ENCODE results near the gene ADCY5.

DNA sequence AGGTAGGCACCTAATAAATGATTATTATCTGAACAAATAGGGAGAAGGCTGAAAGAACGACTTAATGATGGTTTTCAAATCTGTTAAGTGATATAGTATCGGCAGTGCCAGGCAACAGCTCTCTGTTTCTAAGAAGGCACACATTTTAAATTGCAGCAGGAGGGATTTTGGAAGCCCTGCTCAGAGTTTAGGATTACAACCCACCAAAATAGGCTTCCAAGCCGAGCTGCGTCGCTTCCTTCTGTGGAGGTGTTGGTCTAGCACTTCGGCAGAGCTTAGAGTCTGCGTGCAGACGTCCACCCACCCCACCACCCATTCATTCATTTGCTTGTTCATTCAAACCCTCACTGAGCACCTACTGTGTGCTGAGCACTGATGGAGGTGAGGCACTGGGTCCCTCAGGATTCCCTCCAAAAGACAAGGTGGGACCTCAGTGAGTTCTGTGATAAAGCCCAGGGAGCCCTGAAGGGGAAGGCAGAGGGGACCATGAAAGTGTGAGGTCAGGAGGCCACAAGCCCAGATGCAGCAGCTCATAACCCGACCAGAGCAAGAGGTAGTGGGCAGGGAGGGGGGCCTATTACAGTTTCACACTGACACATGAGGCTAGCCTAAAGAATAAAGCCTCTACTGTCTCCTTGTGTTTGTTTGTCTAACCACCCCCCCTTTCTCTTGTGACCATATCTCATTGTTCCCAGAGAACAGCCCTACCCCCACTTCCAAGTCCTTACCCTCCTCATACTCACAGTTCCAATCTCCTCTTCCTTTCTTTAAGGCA is 8.9 kb downstream of the ADCY5 start:
- TF ChIP-seq SUZ12 (IDR thresholded peaks at IDR 0.05; ENCODE audit: extremely low read depth, insufficient read depth, insufficient read length) (no peak), YY1 (IDR thresholded peaks at IDR 0.05; ENCODE audit: insufficient read depth, insufficient read length) (no peak)

All from NT2/D1 (cell line).